WTC11 (cell line): ENCODE data around the gene SLC8A1. TPM values are rescaled to one million over a fixed set of nuclear protein-coding genes. Genes with fewer than 3 reads are reported as not detected.

Experiments used
- ATAC-seq: fragments of 200-7000 bp; cut with Tn5 transposase; 2 replicates; pipeline ENCODE4 v1.10.0; 2021; ENCODE audit warnings: mild to moderate bottlenecking, moderate library complexity
- CTCF ChIA-PET: fragments of 300-600 bp; sonication (Branson Sonifier 250); formaldehyde crosslinking; loops from one replicate; lab custom pipeline; 2021; ENCODE audit warnings: antibody characterized with exemption; lab: Charles Lee
- POLR2A ChIA-PET: fragments of 350-600 bp; sonication (Branson Sonifier 250); formaldehyde crosslinking; loops from one replicate; lab custom pipeline; 2021; ENCODE audit warnings: antibody characterized with exemption; lab: Charles Lee
- DNase-seq: peaks from one replicate; pipeline ENCODE4 v3.0.0; 2021; ENCODE audit warnings: low spot score
- H3K27ac Mint-ChIP-seq: 2 replicates; pipeline ENCODE4 v1.8.0; 2021; ENCODE audit warnings: mixed read lengths
- H3K27me3 Mint-ChIP-seq: 2 replicates; pipeline ENCODE4 v1.8.0; 2021; ENCODE audit warnings: low read depth, mild to moderate bottlenecking, moderate library complexity, mixed read lengths
- H3K36me3 Mint-ChIP-seq: 2 replicates; pipeline ENCODE4 v1.8.0; 2021; ENCODE audit warnings: mixed read lengths
- H3K4me1 Mint-ChIP-seq: 2 replicates; pipeline ENCODE4 v1.8.0; 2022; ENCODE audit warnings: mixed read lengths
- H3K4me3 Mint-ChIP-seq: 2 replicates; pipeline ENCODE4 v1.8.0; 2021; ENCODE audit warnings: mild to moderate bottlenecking, moderate library complexity, mixed read lengths
- H3K9me3 Mint-ChIP-seq: 2 replicates; pipeline ENCODE4 v1.8.0; 2021; ENCODE audit warnings: mixed read lengths
- EMX1 ChIP-seq: fragments of 250-450 bp; sonication (Bioruptor Pico); IDR thresholded peaks from 2 replicates; pipeline ENCODE4 v1.8.0; 2021; ENCODE audit warnings: mild to moderate bottlenecking
- FOXJ3 ChIP-seq: sonication (generic); formaldehyde crosslinking; IDR thresholded peaks from 2 replicates; pipeline ENCODE4 v1.9.0; 2021; ENCODE audit warnings: missing genetic modification reagents, mild to moderate bottlenecking, borderline replicate concordance
- FOXK1 ChIP-seq: sonication (generic); formaldehyde crosslinking; IDR thresholded peaks from 2 replicates; pipeline ENCODE4 v1.8.0; 2022; ENCODE audit warnings: mild to moderate bottlenecking, moderate library complexity, missing genetic modification reagents
- IRF2 ChIP-seq: sonication (generic); formaldehyde crosslinking; IDR thresholded peaks from 2 replicates; pipeline ENCODE4 v1.8.0; 2022; ENCODE audit warnings: low read depth, missing genetic modification reagents, borderline replicate concordance
- RORB ChIP-seq: fragments of 250-450 bp; sonication (Bioruptor Pico); IDR thresholded peaks from 2 replicates; pipeline ENCODE4 v1.9.0; 2021; ENCODE audit warnings: mild to moderate bottlenecking
- SMAD4 ChIP-seq: sonication (generic); formaldehyde crosslinking; IDR thresholded peaks from 2 replicates; pipeline ENCODE4 v1.8.0; 2022; ENCODE audit warnings: mild to moderate bottlenecking, missing genetic modification reagents
- SOX15 ChIP-seq: fragments of 250-450 bp; sonication (Bioruptor Pico); IDR thresholded peaks from 2 replicates; pipeline ENCODE4 v1.9.0; 2021; ENCODE audit warnings: mild to moderate bottlenecking
- TEAD4 ChIP-seq: sonication (generic); formaldehyde crosslinking; IDR thresholded peaks from 2 replicates; pipeline ENCODE4 v1.8.0; 2022; ENCODE audit warnings: mild to moderate bottlenecking, missing genetic modification reagents
- ZNF138 ChIP-seq: sonication (generic); formaldehyde crosslinking; conservative IDR thresholded peaks from 2 replicates; pipeline ENCODE4 v1.8.1; 2022; ENCODE audit warnings: mild to moderate bottlenecking, moderate library complexity, missing genetic modification reagents
- ZNF263 ChIP-seq: sonication (generic); formaldehyde crosslinking; IDR thresholded peaks from 2 replicates; pipeline ENCODE4 v1.8.1; 2022; ENCODE audit warnings: low read depth, mild to moderate bottlenecking, moderate library complexity, missing genetic modification reagents
- total RNA-seq: library from RNA; stranded (reverse); gene quantifications from 3 replicates; pipeline ENCODE4 v1.2.3, GENCODE V29; 2021
- TF ChIP-seq, protein P1 (sequence below): fragments of 250-450 bp; sonication (Bioruptor Pico); conservative IDR thresholded peaks from 2 replicates; pipeline ENCODE4 v1.9.0; 2021; ENCODE audit warnings: mild to moderate bottlenecking
- TF ChIP-seq, protein P2 (sequence below): sonication (generic); formaldehyde crosslinking; IDR thresholded peaks from 2 replicates; pipeline ENCODE4 v1.8.0; 2023; ENCODE audit warnings: missing genetic modification reagents
- TF ChIP-seq, protein P3 (sequence below): sonication (generic); formaldehyde crosslinking; IDR thresholded peaks from 2 replicates; pipeline ENCODE4 v1.8.1; 2022; ENCODE audit warnings: missing genetic modification reagents, borderline replicate concordance
- TF ChIP-seq, protein P4 (sequence below): fragments of 250-450 bp; sonication (Bioruptor Pico); IDR thresholded peaks from 2 replicates; pipeline ENCODE4 v1.9.0; 2021; ENCODE audit warnings: mild to moderate bottlenecking
- TF ChIP-seq, protein P5 (sequence below): sonication (generic); formaldehyde crosslinking; IDR thresholded peaks from 2 replicates; pipeline ENCODE4 v1.8.1; 2023; ENCODE audit warnings: mild to moderate bottlenecking, missing genetic modification reagents, moderate library complexity
- TF ChIP-seq, protein P6 (sequence below): sonication (generic); formaldehyde crosslinking; IDR thresholded peaks from 2 replicates; pipeline ENCODE4 v1.8.0; 2023; ENCODE audit warnings: missing genetic modification reagents, mild to moderate bottlenecking, borderline replicate concordance
- TF ChIP-seq, protein P7 (sequence below): fragments of 250-450 bp; sonication (Bioruptor Pico); IDR thresholded peaks from 2 replicates; pipeline ENCODE4 v2.1.2; 2022; ENCODE audit warnings: mild to moderate bottlenecking, moderate library complexity

Gene SLC8A1
- total RNA-seq, 1 experiment from 2014 or later = 2.6 TPM

DNA sequence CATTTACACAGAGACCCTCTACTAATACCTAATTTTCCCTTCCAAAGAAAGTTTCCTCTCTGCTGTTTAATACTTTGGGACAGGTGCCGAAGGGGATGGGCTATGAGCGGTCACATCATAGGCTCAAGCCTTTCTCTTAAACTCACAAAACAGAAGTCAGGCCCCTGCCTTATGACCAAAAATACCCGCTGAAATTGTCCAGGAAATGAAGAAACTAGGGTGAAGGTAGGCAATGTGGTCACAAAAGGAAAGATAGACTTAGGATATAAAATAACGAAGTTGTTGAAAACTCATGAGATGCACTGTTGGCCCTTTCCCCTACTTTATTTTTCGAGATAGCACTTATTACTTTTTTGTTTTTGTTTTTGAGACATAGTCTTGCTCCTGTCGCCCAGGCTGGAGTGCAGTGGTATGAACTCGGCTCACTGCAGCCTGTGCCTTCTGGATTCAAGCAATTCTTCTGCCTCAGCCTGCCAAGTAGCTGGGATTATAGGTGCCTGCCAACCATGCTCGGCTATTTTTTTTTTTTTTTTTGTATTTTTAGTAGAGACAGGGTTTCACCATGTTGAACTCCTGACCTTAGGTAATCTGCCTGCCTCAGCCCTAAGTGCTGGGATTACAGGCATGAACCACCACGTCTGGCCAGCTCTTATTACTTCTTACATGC, 16.3 kb downstream of the SLC8A1 start:
- H3K4me1 Mint-ChIP-seq = peaks cover 3% of the 10 kb centered on the region; the same call in 1 of the 2 replicates
- H3K27me3 Mint-ChIP-seq = no peaks in the 10 kb centered on the region
- no peaks in the 10 kb centered on the region for H3K9me3 Mint-ChIP-seq
- no peaks in the 10 kb centered on the region for H3K36me3 Mint-ChIP-seq
- ATAC-seq = no peak
- POLR2A ChIA-PET = no interaction called here
- DNase-seq = no peak
- no peak overlapping the region for H3K4me3 Mint-ChIP-seq
- H3K27ac Mint-ChIP-seq = no peak overlapping the region
- TF ChIP-seq FOXK1 (CRISPR knock-in tag) (no peak), IRF2 (CRISPR knock-in tag) (no peak), TEAD4 (CRISPR knock-in tag) (no peak), FOXJ3 (CRISPR knock-in tag) (no peak), SOX15 (CRISPR knock-in tag) (no peak), EMX1 (CRISPR knock-in tag) (no peak), ZNF138 (no peak), ZNF263 (no peak), SMAD4 (CRISPR knock-in tag) (no peak), RORB (no peak)
- TF ChIP-seq, protein P1, sequence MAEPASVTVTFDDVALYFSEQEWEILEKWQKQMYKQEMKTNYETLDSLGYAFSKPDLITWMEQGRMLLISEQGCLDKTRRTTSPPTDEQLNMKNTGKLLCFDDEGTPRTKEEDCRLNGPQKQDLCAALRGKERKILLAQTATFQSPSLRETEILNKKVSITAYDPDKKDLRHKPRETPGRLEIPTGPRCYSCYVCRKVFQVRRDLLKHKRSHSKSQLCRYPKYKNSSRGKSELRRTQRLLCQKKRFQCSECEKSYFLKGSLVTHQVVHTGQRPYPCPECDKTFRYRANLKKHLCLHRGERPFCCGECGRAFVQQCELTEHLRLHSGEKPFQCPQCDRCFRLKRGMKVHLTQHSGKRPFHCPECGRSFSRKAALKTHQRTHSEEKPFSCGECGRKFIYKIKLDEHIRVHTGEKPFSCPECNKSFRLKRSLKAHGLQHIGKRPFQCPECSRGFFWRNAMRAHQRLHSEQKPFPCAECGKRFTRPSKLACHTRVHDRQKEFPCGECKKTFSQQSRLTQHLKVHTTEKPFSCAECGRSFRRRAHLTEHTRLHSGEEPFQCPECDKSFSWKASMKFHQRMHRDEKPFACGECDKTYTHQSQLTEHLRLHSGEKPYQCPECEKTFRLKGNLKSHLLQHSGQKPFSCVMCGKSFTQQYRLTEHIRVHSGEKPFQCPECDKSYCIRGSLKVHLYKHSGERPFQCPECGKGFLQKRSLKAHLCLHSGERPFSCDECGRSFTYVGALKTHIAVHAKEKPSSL = no peak
- TF ChIP-seq, protein P2, sequence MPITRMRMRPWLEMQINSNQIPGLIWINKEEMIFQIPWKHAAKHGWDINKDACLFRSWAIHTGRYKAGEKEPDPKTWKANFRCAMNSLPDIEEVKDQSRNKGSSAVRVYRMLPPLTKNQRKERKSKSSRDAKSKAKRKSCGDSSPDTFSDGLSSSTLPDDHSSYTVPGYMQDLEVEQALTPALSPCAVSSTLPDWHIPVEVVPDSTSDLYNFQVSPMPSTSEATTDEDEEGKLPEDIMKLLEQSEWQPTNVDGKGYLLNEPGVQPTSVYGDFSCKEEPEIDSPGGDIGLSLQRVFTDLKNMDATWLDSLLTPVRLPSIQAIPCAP (CRISPR knock-in tag) = no peak
- TF ChIP-seq, protein P3, sequence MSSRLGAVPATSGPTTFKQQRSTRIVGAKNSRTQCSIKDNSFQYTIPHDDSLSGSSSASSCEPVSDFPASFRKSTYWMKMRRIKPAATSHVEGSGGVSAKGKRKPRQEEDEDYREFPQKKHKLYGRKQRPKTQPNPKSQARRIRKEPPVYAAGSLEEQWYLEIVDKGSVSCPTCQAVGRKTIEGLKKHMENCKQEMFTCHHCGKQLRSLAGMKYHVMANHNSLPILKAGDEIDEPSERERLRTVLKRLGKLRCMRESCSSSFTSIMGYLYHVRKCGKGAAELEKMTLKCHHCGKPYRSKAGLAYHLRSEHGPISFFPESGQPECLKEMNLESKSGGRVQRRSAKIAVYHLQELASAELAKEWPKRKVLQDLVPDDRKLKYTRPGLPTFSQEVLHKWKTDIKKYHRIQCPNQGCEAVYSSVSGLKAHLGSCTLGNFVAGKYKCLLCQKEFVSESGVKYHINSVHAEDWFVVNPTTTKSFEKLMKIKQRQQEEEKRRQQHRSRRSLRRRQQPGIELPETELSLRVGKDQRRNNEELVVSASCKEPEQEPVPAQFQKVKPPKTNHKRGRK (CRISPR knock-in tag) = no peak
- TF ChIP-seq, protein P4, sequence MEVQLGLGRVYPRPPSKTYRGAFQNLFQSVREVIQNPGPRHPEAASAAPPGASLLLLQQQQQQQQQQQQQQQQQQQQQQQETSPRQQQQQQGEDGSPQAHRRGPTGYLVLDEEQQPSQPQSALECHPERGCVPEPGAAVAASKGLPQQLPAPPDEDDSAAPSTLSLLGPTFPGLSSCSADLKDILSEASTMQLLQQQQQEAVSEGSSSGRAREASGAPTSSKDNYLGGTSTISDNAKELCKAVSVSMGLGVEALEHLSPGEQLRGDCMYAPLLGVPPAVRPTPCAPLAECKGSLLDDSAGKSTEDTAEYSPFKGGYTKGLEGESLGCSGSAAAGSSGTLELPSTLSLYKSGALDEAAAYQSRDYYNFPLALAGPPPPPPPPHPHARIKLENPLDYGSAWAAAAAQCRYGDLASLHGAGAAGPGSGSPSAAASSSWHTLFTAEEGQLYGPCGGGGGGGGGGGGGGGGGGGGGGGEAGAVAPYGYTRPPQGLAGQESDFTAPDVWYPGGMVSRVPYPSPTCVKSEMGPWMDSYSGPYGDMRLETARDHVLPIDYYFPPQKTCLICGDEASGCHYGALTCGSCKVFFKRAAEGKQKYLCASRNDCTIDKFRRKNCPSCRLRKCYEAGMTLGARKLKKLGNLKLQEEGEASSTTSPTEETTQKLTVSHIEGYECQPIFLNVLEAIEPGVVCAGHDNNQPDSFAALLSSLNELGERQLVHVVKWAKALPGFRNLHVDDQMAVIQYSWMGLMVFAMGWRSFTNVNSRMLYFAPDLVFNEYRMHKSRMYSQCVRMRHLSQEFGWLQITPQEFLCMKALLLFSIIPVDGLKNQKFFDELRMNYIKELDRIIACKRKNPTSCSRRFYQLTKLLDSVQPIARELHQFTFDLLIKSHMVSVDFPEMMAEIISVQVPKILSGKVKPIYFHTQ (CRISPR knock-in tag) = no peak
- TF ChIP-seq, protein P5, sequence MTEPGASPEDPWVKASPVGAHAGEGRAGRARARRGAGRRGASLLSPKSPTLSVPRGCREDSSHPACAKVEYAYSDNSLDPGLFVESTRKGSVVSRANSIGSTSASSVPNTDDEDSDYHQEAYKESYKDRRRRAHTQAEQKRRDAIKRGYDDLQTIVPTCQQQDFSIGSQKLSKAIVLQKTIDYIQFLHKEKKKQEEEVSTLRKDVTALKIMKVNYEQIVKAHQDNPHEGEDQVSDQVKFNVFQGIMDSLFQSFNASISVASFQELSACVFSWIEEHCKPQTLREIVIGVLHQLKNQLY = no peak
- TF ChIP-seq, protein P6, sequence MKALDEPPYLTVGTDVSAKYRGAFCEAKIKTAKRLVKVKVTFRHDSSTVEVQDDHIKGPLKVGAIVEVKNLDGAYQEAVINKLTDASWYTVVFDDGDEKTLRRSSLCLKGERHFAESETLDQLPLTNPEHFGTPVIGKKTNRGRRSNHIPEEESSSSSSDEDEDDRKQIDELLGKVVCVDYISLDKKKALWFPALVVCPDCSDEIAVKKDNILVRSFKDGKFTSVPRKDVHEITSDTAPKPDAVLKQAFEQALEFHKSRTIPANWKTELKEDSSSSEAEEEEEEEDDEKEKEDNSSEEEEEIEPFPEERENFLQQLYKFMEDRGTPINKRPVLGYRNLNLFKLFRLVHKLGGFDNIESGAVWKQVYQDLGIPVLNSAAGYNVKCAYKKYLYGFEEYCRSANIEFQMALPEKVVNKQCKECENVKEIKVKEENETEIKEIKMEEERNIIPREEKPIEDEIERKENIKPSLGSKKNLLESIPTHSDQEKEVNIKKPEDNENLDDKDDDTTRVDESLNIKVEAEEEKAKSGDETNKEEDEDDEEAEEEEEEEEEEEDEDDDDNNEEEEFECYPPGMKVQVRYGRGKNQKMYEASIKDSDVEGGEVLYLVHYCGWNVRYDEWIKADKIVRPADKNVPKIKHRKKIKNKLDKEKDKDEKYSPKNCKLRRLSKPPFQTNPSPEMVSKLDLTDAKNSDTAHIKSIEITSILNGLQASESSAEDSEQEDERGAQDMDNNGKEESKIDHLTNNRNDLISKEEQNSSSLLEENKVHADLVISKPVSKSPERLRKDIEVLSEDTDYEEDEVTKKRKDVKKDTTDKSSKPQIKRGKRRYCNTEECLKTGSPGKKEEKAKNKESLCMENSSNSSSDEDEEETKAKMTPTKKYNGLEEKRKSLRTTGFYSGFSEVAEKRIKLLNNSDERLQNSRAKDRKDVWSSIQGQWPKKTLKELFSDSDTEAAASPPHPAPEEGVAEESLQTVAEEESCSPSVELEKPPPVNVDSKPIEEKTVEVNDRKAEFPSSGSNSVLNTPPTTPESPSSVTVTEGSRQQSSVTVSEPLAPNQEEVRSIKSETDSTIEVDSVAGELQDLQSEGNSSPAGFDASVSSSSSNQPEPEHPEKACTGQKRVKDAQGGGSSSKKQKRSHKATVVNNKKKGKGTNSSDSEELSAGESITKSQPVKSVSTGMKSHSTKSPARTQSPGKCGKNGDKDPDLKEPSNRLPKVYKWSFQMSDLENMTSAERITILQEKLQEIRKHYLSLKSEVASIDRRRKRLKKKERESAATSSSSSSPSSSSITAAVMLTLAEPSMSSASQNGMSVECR (CRISPR knock-in tag) = no peak
- TF ChIP-seq, protein P7, sequence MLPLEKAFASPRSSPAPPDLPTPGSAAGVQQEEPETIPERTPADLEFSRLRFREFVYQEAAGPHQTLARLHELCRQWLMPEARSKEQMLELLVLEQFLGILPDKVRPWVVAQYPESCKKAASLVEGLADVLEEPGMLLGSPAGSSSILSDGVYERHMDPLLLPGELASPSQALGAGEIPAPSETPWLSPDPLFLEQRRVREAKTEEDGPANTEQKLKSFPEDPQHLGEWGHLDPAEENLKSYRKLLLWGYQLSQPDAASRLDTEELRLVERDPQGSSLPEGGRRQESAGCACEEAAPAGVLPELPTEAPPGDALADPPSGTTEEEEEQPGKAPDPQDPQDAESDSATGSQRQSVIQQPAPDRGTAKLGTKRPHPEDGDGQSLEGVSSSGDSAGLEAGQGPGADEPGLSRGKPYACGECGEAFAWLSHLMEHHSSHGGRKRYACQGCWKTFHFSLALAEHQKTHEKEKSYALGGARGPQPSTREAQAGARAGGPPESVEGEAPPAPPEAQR (CRISPR knock-in tag) = no peak
- CTCF ChIA-PET = interaction anchor here (0.6 kb wide), 1 partner anchor 240 kb away, joined by 4 read pairs; no protein-coding TSS in a partner anchor
